ENCODE data around the gene NMS.

The NMS gene

GRCh38 chr2:100483895-100484294 lies 13.6 kb downstream of the NMS start:
- H3K4me3 ChIP-seq (ENCODE audit: low read length): no peak overlapping the region
- no peak for TF ChIP-seq CTCF (conservative IDR thresholded peaks at IDR 0.05; ENCODE audit: low read length)
- no peak for DNase-seq (ENCODE audit: low read depth)

- no peak for TF ChIP-seq CTCF (conservative IDR thresholded peaks at IDR 0.05; ENCODE audit: low read length)
- no peak for DNase-seq (ENCODE audit: low read depth)
- H3K4me3 ChIP-seq (ENCODE audit: low read length): no peak overlapping the region
Measured at GRCh38 chr2:100484390-100484789, 14.1 kb downstream of the NMS start.

- H3K4me3 ChIP-seq (ENCODE audit: low read length): no peak overlapping the region
- no peak for DNase-seq (ENCODE audit: low read depth)
- no peak for TF ChIP-seq CTCF (conservative IDR thresholded peaks at IDR 0.05; ENCODE audit: low read length)
Measured at GRCh38 chr2:100485396-100485795, 15.1 kb downstream of the NMS start.

GRCh38 chr2:100494712-100495111 lies 24.4 kb downstream of the NMS start:
- no peak for DNase-seq (ENCODE audit: low read depth)

GRCh38 chr2:100502782-100503181 lies 32.5 kb downstream of the NMS start:
- TF ChIP-seq CTCF (conservative IDR thresholded peaks at IDR 0.05; ENCODE audit: low read length): no peak
- H3K4me3 ChIP-seq (ENCODE audit: low read length): no peak overlapping the region
- DNase-seq (ENCODE audit: low read depth): no peak

More at GRCh38 chr2:100494712-100495111, 24.4 kb downstream of the NMS start:
- H3K4me3 ChIP-seq (ENCODE audit: low read length): no peak overlapping the region
- no peak for TF ChIP-seq CTCF (conservative IDR thresholded peaks at IDR 0.05; ENCODE audit: low read length)

- no peak for DNase-seq (ENCODE audit: low read depth)
- TF ChIP-seq CTCF (conservative IDR thresholded peaks at IDR 0.05; ENCODE audit: low read length): no peak
- no peak overlapping the region for H3K4me3 ChIP-seq (ENCODE audit: low read length)
Measured at GRCh38 chr2:100504542-100504941, 34.3 kb downstream of the NMS start.

- no peak overlapping the region for H3K4me3 ChIP-seq (ENCODE audit: low read length)
- TF ChIP-seq CTCF (conservative IDR thresholded peaks at IDR 0.05; ENCODE audit: low read length): no peak
- DNase-seq (ENCODE audit: low read depth): no peak
Measured at GRCh38 chr2:100509066-100509465, 38.8 kb downstream of the NMS start.

Data from AG10803 (cell line).